Measurements from ENCODE around the gene LRRC3.

DNA sequence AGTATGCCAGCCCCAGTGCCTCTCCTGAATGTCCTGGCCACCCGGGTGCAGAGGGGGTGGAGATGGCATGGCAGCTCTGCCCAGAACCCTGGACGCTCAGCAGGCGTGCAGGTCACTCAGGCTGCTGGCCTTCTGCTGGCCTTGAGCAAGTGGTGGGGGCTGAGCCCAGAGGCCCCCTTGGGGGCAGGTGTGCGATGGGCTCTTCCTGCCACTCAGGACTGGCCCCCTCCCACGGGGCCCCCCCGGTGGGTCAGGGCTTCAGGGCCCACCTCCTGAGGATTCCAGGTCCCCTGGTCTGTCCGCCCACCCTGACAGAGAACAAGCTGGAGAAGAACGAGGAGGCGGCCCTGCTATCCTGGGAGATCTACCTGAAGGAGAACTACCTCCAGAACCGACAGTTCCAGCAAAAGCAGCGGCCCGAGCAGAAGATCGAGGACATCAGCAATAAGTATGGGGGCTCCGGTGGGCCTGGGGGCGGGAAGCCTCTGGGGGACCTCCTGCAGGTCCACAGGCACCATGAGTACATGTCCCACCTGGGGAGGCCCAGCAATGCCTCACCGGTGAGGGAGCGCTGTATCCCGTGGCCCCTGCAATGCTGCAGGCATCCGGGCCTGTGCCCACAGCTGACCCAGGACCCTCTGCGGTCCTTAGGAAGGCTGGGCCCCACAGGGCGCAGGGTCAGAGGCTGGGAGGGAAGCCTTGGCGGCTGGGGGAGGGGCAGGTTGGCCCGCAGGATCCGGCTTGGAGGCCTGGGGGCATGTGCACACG lies 37.0 kb upstream of the LRRC3 start:
- TF ChIP-seq, protein P1, sequence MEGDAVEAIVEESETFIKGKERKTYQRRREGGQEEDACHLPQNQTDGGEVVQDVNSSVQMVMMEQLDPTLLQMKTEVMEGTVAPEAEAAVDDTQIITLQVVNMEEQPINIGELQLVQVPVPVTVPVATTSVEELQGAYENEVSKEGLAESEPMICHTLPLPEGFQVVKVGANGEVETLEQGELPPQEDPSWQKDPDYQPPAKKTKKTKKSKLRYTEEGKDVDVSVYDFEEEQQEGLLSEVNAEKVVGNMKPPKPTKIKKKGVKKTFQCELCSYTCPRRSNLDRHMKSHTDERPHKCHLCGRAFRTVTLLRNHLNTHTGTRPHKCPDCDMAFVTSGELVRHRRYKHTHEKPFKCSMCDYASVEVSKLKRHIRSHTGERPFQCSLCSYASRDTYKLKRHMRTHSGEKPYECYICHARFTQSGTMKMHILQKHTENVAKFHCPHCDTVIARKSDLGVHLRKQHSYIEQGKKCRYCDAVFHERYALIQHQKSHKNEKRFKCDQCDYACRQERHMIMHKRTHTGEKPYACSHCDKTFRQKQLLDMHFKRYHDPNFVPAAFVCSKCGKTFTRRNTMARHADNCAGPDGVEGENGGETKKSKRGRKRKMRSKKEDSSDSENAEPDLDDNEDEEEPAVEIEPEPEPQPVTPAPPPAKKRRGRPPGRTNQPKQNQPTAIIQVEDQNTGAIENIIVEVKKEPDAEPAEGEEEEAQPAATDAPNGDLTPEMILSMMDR (IDR thresholded peaks at IDR 0.05) = no peak
- TF ChIP-seq POLR2AphosphoS5 (IDR thresholded peaks at IDR 0.05) = no peak
- TF ChIP-seq POLR2A (IDR thresholded peaks at IDR 0.05) = no peak

All from breast epithelium (tissue), 3 donors.